OCI-LY1 (cell line): ENCODE data around the gene RAD51B.

ENCODE experiments used
- H2AFZ ChIP-seq: fragments of 200-600 bp; sonication (generic), shearing (Covaris generic); 2 replicates; pipeline ENCODE4 v1.6.0; 2014; ENCODE audit warnings: antibody characterized with exemption, mild to moderate bottlenecking, low read length
- H3F3A ChIP-seq: fragments of 200-600 bp; sonication (generic), shearing (Covaris generic); 2 replicates; pipeline ENCODE4 v1.6.0; 2014; ENCODE audit warnings: mild to moderate bottlenecking, antibody characterized with exemption, low read length, moderate library complexity; ENCODE audit not compliant: insufficient read depth
- H3K27ac ChIP-seq: fragments of 200-600 bp; sonication (generic); 2 replicates; pipeline ENCODE4 v1.5.1; 2014; ENCODE audit warnings: low read length, mixed run types, mild to moderate bottlenecking, low read depth; ENCODE audit not compliant: poor library complexity, severe bottlenecking
- H3K27me3 ChIP-seq: fragments of 200-600 bp; sonication (generic); 2 replicates; pipeline ENCODE4 v1.6.0; 2014; ENCODE audit warnings: antibody characterized with exemption, mild to moderate bottlenecking, low read length, moderate library complexity; ENCODE audit not compliant: insufficient read depth
- H3K36me3 ChIP-seq: fragments of 200-600 bp; sonication (generic); 2 replicates; pipeline ENCODE4 v1.6.1; 2014; ENCODE audit warnings: mild to moderate bottlenecking, antibody characterized with exemption, low read length, moderate library complexity, mixed read lengths; ENCODE audit not compliant: insufficient read depth
- H3K4me1 ChIP-seq: fragments of 200-600 bp; sonication (generic); 2 replicates; pipeline ENCODE4 v1.5.1; 2014; ENCODE audit warnings: mild to moderate bottlenecking, low read length, moderate library complexity; ENCODE audit not compliant: insufficient read depth, severe bottlenecking
- H3K4me2 ChIP-seq: fragments of 200-600 bp; sonication (generic), shearing (Covaris generic); 2 replicates; pipeline ENCODE4 v1.6.1; 2014; ENCODE audit warnings: low read length
- H3K4me3 ChIP-seq: fragments of 200-600 bp; sonication (generic); 2 replicates; pipeline ENCODE4 v1.5.1; 2014; ENCODE audit warnings: low read length, low read depth, mild to moderate bottlenecking, mixed read lengths; ENCODE audit not compliant: poor library complexity, severe bottlenecking
- H3K79me2 ChIP-seq: fragments of 200-600 bp; shearing (Covaris generic); 2 replicates; pipeline ENCODE4 v1.6.1; 2016; ENCODE audit warnings: mixed run types, low read length, mixed read lengths; ENCODE audit not compliant: insufficient read depth
- H3K9ac ChIP-seq: fragments of 200-600 bp; sonication (generic), shearing (Covaris generic); 2 replicates; pipeline ENCODE4 v1.6.1; 2014; ENCODE audit warnings: mild to moderate bottlenecking, low read length, mixed read lengths
- H3K9me2 ChIP-seq: fragments of 200-600 bp; sonication (generic), shearing (Covaris generic); 2 replicates; pipeline ENCODE4 v1.6.1; 2014; ENCODE audit warnings: low read depth, mild to moderate bottlenecking, low read length, mixed read lengths
- H3K9me3 ChIP-seq: fragments of 200-600 bp; shearing (Covaris generic); 2 replicates; pipeline ENCODE4 v1.6.1; 2014; ENCODE audit warnings: low read length, mixed read lengths
- H4K20me1 ChIP-seq: fragments of 200-600 bp; sonication (generic), shearing (Covaris generic); 2 replicates; pipeline ENCODE4 v1.6.0; 2016; ENCODE audit warnings: mild to moderate bottlenecking, low read length; ENCODE audit not compliant: insufficient read depth
- EZH2 ChIP-seq: fragments of 200-600 bp; sonication (generic), shearing (Covaris generic); IDR thresholded peaks from 2 replicates; pipeline ENCODE4 v1.8.0; 2017; ENCODE audit warnings: borderline replicate concordance, mixed run types, mild to moderate bottlenecking, antibody characterized with exemption, low read length, moderate library complexity, mixed read lengths
- TF ChIP-seq, protein P1 (sequence below): fragments of 200-600 bp; sonication (generic), shearing (Covaris generic); IDR thresholded peaks from 2 replicates; pipeline ENCODE4 v1.5.1; 2017; ENCODE audit warnings: mild to moderate bottlenecking, antibody characterized with exemption, low read length, moderate library complexity, mixed read lengths

The RAD51B gene

DNA sequence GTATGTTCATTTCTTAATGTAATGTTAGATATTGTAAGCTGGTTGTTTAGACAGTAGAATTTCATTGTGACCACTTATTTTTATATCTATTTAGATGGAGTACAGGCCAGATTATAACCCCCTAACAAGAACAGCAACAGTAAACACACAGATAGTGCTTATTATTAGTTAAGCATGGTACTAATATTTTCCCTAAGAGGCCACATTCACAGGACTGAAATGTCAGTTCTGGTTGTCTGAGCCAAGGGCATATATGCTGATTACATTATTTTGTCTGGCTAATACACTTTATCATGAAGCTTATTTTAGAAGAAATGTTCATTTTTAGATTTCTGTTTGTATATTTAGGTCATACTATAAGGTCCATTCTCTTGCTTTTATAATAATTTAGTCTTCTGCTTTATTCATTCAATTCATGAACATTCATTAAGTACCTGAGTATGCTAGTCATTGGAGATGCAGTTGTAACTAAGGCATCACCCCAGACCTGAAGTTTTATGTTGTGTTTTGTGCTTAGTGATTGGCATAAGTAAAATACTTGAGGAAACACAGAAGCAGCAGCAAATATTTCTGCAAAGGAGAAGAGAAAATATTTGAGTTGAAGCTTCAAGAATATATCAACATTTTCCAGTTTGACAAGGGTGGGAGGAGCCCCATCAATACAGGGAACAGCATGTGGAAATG, 413.7 kb downstream of the RAD51B start:
- TF ChIP-seq EZH2: no peak
- TF ChIP-seq, protein P1, sequence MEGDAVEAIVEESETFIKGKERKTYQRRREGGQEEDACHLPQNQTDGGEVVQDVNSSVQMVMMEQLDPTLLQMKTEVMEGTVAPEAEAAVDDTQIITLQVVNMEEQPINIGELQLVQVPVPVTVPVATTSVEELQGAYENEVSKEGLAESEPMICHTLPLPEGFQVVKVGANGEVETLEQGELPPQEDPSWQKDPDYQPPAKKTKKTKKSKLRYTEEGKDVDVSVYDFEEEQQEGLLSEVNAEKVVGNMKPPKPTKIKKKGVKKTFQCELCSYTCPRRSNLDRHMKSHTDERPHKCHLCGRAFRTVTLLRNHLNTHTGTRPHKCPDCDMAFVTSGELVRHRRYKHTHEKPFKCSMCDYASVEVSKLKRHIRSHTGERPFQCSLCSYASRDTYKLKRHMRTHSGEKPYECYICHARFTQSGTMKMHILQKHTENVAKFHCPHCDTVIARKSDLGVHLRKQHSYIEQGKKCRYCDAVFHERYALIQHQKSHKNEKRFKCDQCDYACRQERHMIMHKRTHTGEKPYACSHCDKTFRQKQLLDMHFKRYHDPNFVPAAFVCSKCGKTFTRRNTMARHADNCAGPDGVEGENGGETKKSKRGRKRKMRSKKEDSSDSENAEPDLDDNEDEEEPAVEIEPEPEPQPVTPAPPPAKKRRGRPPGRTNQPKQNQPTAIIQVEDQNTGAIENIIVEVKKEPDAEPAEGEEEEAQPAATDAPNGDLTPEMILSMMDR: no peak
- Histone ChIP-seq H3K9me3 (no peaks in the 10 kb centered on the region), H2AFZ (no peak overlapping the region), H4K20me1 (no peaks in the 10 kb centered on the region), H3K36me3 (no peaks in the 10 kb centered on the region), H3K4me2 (no peak overlapping the region), H3K79me2 (no peaks in the 10 kb centered on the region), H3K9ac (no peak overlapping the region), H3K9me2 (no peaks in the 10 kb centered on the region), H3K27me3 (no peaks in the 10 kb centered on the region), H3K4me3 (no peak overlapping the region), H3K27ac (no peak overlapping the region), H3K4me1 (no peaks in the 10 kb centered on the region), H3F3A (no peaks in the 10 kb centered on the region)

DNA sequence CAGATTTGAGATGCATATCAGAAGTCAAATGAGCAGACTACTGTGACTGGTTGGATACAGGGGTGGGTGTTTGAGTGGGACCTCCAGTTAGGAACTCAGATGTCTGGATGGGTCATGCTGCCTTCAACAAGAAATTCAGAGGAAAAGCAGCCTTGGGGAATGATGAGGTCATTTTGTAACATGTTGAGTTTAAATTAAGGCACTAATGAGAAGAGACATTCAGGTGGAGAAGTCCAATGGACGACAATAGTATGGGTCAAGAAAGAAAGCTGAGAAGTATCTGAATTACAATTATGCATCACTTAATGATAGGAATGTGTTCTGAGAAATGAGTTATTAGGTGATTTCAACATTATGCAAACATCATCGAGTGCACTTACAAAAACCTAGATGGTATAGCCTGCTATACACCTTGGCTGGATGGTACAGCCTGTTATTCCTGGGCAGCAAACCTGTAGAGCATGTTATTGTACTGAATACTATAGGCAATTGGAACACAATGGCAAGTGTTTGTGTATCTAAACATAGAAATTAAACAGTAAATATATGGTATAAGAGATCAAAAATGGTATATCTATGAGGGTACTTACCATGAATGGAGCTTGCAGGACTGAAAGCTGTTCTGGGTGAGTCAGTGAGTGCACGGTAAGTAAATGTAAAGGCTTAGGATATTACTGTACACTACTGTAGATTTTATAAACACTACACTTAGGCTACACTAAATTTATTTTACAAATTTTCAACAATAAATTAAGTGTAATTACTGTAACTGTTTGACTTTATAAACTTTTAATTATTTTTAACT, 414.7 kb downstream of the RAD51B start:
- no peaks in the 10 kb centered on the region for H3K9me2 ChIP-seq
- H3K9me3 ChIP-seq: no peaks in the 10 kb centered on the region
- no peaks in the 10 kb centered on the region for H3K79me2 ChIP-seq
- no peaks in the 10 kb centered on the region for H3K36me3 ChIP-seq
- H3K4me3 ChIP-seq: no peak overlapping the region
- no peaks in the 10 kb centered on the region for H4K20me1 ChIP-seq
- no peak overlapping the region for H3K4me2 ChIP-seq
- no peaks in the 10 kb centered on the region for H3F3A ChIP-seq
- H2AFZ ChIP-seq: no peak overlapping the region
- H3K27me3 ChIP-seq: no peaks in the 10 kb centered on the region
- no peak overlapping the region for H3K27ac ChIP-seq
- no peak for TF ChIP-seq EZH2
- no peak overlapping the region for H3K9ac ChIP-seq
- no peaks in the 10 kb centered on the region for H3K4me1 ChIP-seq

DNA sequence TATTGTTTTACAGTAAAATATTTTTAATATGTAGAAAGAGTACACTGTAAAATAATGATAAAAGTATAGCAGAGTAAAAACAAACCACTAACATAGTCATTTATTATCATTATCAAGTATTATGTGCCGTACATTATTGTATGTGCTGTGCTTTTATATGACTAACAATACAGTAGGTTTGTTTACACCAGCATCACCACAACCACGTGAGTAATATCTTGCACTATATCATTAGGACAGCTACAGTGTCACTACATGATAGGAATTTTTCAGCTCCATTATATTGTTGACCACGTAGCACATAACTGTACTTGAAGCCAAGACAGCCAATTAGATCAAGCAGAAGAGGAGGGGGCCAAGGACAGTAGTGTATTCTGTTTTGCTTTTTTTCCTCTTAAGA, 415.4 kb downstream of the RAD51B start:
- Histone ChIP-seq H3K4me1 (no peaks in the 10 kb centered on the region), H3K4me3 (no peak overlapping the region), H3K9me3 (no peaks in the 10 kb centered on the region), H3K36me3 (no peaks in the 10 kb centered on the region), H3K9me2 (no peaks in the 10 kb centered on the region), H3K4me2 (no peak overlapping the region), H2AFZ (no peak overlapping the region), H3K9ac (no peak overlapping the region), H3K27ac (no peak overlapping the region), H4K20me1 (no peaks in the 10 kb centered on the region), H3K27me3 (no peaks in the 10 kb centered on the region), H3F3A (no peaks in the 10 kb centered on the region), H3K79me2 (no peaks in the 10 kb centered on the region)
- TF ChIP-seq, protein P1: no peak
- no peak for TF ChIP-seq EZH2
